ENCODE data around the gene ANKRD6. TPM values are rescaled to one million over a fixed set of nuclear protein-coding genes. Genes with fewer than 3 reads are reported as not detected.

ANKRD6 gene
- total RNA-seq, 1 experiment from 2014 or later = 4.1 TPM

GRCh38 chr6:89413006-89413400, 19.9 kb upstream of the ANKRD6 start:
- DNase-seq (ENCODE audit: low read depth) = no peak

- DNase-seq (ENCODE audit: low read depth) = no peak
These were observed 18.7 kb upstream of the ANKRD6 start for GRCh38 chr6:89414215-89414614.

GRCh38 chr6:89415185-89415584, 17.8 kb upstream of the ANKRD6 start:
- no peak for DNase-seq (ENCODE audit: low read depth)

GRCh38 chr6:89416796-89417195, 16.2 kb upstream of the ANKRD6 start:
- DNase-seq (ENCODE audit: low read depth) = no peak

GRCh38 chr6:89430201-89430962, 2.6 kb upstream of the ANKRD6 start:
- DNase-seq (ENCODE audit: low read depth) = peak; percentile 53

- peak; percentile 6 for DNase-seq (ENCODE audit: low read depth)
These were observed 549 bp downstream of the ANKRD6 start for GRCh38 chr6:89433252-89434149.

- DNase-seq (ENCODE audit: low read depth) = no peak
These were observed 1.2 kb downstream of the ANKRD6 start for GRCh38 chr6:89434150-89434499.

GRCh38 chr6:89434954-89435353, 2.0 kb downstream of the ANKRD6 start:
- DNase-seq (ENCODE audit: low read depth) = no peak

- DNase-seq (ENCODE audit: low read depth) = no peak
These were observed 3.3 kb downstream of the ANKRD6 start for GRCh38 chr6:89436226-89436625.

- no peak for DNase-seq (ENCODE audit: low read depth)
These were observed 5.3 kb downstream of the ANKRD6 start for GRCh38 chr6:89438248-89438647.

GRCh38 chr6:89439014-89439413, 6.1 kb downstream of the ANKRD6 start:
- DNase-seq (ENCODE audit: low read depth) = no peak

GRCh38 chr6:89440200-89440599, 7.2 kb downstream of the ANKRD6 start:
- no peak for DNase-seq (ENCODE audit: low read depth)

GRCh38 chr6:89443658-89444057, 10.7 kb downstream of the ANKRD6 start:
- DNase-seq (ENCODE audit: low read depth) = no peak

GRCh38 chr6:89449193-89449592, 16.2 kb downstream of the ANKRD6 start:
- no peak for DNase-seq (ENCODE audit: low read depth)

- no peak for DNase-seq (ENCODE audit: low read depth)
These were observed 19.3 kb downstream of the ANKRD6 start for GRCh38 chr6:89452281-89452680.

GRCh38 chr6:89454300-89454699, 21.3 kb downstream of the ANKRD6 start:
- no peak for DNase-seq (ENCODE audit: low read depth)

GRCh38 chr6:89458704-89459103, 25.8 kb downstream of the ANKRD6 start:
- DNase-seq (ENCODE audit: low read depth) = no peak

- DNase-seq (ENCODE audit: low read depth) = no peak
These were observed 26.5 kb downstream of the ANKRD6 start for GRCh38 chr6:89459501-89459900.

- DNase-seq (ENCODE audit: low read depth) = no peak
These were observed 27.8 kb downstream of the ANKRD6 start for GRCh38 chr6:89460713-89461112.

- no peak for DNase-seq (ENCODE audit: low read depth)
These were observed 29.6 kb downstream of the ANKRD6 start for GRCh38 chr6:89462503-89462902.

- DNase-seq (ENCODE audit: low read depth) = no peak
These were observed 31.3 kb downstream of the ANKRD6 start for GRCh38 chr6:89464295-89464694.

GRCh38 chr6:89467437-89467836, 34.5 kb downstream of the ANKRD6 start:
- DNase-seq (ENCODE audit: low read depth) = no peak

- no peak for DNase-seq (ENCODE audit: low read depth)
These were observed 36.0 kb downstream of the ANKRD6 start for GRCh38 chr6:89468998-89469397.
